ENCODE results near the gene ITK.

ITK gene

DNA sequence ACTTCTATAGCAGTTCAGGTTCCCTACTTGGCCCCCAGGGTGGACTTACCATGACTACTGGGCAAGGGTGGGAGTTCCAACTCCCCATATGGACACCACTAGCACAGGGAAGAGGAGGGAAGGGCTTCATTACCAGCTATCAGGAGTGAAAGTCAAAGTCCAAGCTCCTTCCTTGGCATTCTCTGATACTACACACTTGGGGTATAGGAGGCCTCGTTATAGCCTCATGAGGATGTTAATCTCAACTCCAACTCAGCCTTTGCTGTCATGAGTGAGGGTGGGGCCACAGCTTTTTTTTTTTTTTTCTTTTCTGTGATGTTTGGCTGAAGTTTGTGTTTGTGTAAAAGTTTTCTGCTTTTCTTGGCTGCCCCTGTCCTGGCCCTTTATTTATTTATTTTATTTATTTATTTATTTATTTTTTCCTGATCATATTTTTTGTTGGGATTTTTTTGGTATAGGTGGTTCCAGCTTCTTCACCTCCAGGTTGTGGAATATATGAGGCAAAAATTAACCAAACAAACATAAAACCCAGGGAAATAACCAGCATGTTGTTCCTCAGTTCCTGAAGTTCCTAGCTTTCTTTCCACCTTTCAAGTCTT is 23.2 kb upstream of the ITK start:
- no peak overlapping the region for H3K4me3 ChIP-seq (ENCODE audit: low read length in 2 of 2)
- no peak overlapping the region for H3K9ac ChIP-seq (ENCODE audit: low read length in 2 of 2)
- no peaks in the 10 kb centered on the region for H3K36me3 ChIP-seq (ENCODE audit: control insufficient read depth in 2 of 2, insufficient read depth in 2 of 2, low read length in 2 of 2)
- no peaks in the 10 kb centered on the region for H3K4me1 ChIP-seq (ENCODE audit: control insufficient read depth, insufficient read depth, low read length)
- no peak overlapping the region for H3K27ac ChIP-seq (ENCODE audit: low read length)
- H3K9me3 ChIP-seq (ENCODE audit: control insufficient read depth in 2 of 2, low read length in 2 of 2), result no peaks in the 10 kb centered on the region
- no peaks in the 10 kb centered on the region for H3K27me3 ChIP-seq (ENCODE audit: control insufficient read depth in 1 of 2, insufficient read depth in 2 of 2, low read length in 2 of 2)

DNA sequence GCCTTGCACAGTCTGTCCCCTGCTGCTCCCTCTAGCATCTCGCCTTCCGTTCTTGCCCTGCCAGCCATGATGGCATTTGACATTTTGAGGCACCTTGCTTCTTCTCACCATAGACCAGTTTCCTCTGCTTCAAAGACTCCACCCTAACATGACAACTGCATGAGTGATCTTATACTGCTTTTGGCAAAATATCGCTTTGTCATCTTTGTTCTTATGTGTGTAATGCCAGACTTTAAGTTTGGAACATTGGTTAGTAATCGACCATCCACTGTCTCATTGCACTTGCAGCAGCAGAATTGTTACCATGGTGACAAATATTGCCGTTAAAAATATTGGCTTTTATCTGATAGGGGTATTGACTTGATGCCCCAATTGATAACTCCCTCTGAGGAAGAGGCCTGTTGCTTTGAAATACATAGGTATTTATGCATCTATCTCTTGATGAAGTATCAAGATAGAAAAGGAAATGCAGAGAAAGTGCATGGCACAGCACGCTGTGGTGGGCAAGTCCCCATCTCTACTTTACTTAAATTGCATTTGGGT is 21.4 kb upstream of the ITK start:
- Histone ChIP-seq H3K4me1 (ENCODE audit: control insufficient read depth, insufficient read depth, low read length) (no peaks in the 10 kb centered on the region), H3K9ac (ENCODE audit: low read length in 2 of 2) (no peak overlapping the region), H3K36me3 (ENCODE audit: control insufficient read depth in 2 of 2, insufficient read depth in 2 of 2, low read length in 2 of 2) (no peaks in the 10 kb centered on the region), H3K27ac (ENCODE audit: low read length) (no peak overlapping the region), H3K27me3 (ENCODE audit: control insufficient read depth in 1 of 2, insufficient read depth in 2 of 2, low read length in 2 of 2) (no peaks in the 10 kb centered on the region), H3K9me3 (ENCODE audit: control insufficient read depth in 2 of 2, low read length in 2 of 2) (no peaks in the 10 kb centered on the region), H3K4me3 (ENCODE audit: low read length in 2 of 2) (no peak overlapping the region)

DNA sequence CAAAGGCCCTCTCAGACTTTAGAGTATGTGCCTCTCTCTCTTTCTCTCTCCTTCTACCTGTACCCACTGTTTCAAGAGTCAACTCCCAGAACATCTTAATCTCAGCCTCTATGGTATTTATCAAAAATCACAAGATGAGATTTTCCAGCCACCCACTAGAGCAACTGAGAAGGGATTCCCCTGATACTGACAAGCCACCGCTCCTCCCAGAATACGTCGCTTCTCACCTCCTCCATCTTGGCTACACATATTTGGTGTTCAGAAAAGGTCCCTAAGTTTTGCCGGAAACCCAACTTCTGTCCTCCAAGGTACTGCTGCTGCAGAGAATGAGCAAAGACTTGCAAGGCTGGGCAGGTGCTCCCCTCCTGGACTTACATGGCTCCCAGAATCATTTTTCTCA is 20.6 kb upstream of the ITK start:
- Histone ChIP-seq H3K4me1 (ENCODE audit: control insufficient read depth, insufficient read depth, low read length) (no peaks in the 10 kb centered on the region), H3K9me3 (ENCODE audit: control insufficient read depth in 2 of 2, low read length in 2 of 2) (no peaks in the 10 kb centered on the region), H3K4me3 (ENCODE audit: low read length in 2 of 2) (no peak overlapping the region)

DNA sequence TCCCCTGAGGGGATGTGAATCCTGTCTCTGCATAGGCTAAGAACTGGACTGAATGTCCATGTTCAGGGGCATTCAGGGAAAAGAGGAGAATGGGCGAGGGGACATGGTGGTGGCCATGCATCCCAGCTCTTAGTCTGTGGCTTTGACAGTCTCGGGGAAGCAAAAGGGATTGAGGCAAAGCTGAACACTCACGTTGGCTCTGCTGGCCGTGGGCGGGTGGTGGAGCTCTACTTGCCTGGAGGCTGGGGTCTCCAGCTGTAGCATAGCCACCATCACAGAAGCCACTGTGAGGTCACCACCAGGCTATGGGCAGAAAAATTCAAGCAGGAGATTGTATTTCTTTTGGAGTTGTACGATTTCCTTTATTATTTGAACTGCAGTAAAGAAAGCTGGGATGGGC is 18.6 kb upstream of the ITK start:
- no peak overlapping the region for H3K9ac ChIP-seq (ENCODE audit: low read length in 2 of 2)
- no peaks in the 10 kb centered on the region for H3K27me3 ChIP-seq (ENCODE audit: control insufficient read depth in 1 of 2, insufficient read depth in 2 of 2, low read length in 2 of 2)
- H3K36me3 ChIP-seq (ENCODE audit: control insufficient read depth in 2 of 2, insufficient read depth in 2 of 2, low read length in 2 of 2), result no peaks in the 10 kb centered on the region
- H3K9me3 ChIP-seq (ENCODE audit: control insufficient read depth in 2 of 2, low read length in 2 of 2), result no peaks in the 10 kb centered on the region
- no peaks in the 10 kb centered on the region for H3K4me1 ChIP-seq (ENCODE audit: control insufficient read depth, insufficient read depth, low read length)
- H3K27ac ChIP-seq (ENCODE audit: low read length), result no peak overlapping the region
- H3K4me3 ChIP-seq (ENCODE audit: low read length in 2 of 2), result no peak overlapping the region

More for the DNA sequence above, 20.6 kb upstream of the ITK start:
- Histone ChIP-seq H3K27me3 (ENCODE audit: control insufficient read depth in 1 of 2, insufficient read depth in 2 of 2, low read length in 2 of 2) (no peaks in the 10 kb centered on the region), H3K9ac (ENCODE audit: low read length in 2 of 2) (no peak overlapping the region), H3K27ac (ENCODE audit: low read length) (no peak overlapping the region), H3K36me3 (ENCODE audit: control insufficient read depth in 2 of 2, insufficient read depth in 2 of 2, low read length in 2 of 2) (no peaks in the 10 kb centered on the region)

DNA sequence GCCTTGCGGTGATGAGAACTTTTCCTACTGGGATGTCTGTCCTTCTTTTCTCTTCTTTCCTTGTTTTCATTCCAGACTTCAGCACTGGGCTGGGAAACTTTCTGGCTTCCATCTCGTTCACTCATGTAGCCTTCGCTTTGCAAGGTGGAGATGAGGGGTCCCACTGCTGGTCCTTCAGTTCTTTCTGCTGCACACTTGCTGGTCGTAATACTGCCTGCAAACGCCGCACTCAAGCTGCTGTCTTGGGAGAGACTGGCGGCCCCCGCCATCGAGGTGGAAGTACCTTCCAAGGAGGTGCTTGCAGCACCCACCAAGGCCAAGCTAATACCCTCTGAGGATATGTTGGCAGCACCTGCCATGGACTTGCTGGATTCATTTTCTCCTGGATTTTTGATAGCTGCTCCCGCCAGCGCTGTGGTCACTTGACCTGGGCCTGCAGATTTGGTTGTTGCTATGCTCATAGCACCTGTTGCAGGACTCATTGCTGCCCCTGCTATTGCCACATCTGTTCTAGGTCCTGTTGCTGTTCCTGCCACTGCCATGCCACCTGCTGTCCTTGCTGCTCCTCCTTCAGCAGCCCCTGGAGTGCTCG is 17.6 kb upstream of the ITK start:
- no peaks in the 10 kb centered on the region for H3K36me3 ChIP-seq (ENCODE audit: control insufficient read depth in 2 of 2, insufficient read depth in 2 of 2, low read length in 2 of 2)
- H3K4me3 ChIP-seq (ENCODE audit: low read length in 2 of 2), result no peak overlapping the region
- no peaks in the 10 kb centered on the region for H3K4me1 ChIP-seq (ENCODE audit: control insufficient read depth, insufficient read depth, low read length)
- no peaks in the 10 kb centered on the region for H3K27me3 ChIP-seq (ENCODE audit: control insufficient read depth in 1 of 2, insufficient read depth in 2 of 2, low read length in 2 of 2)
- H3K9me3 ChIP-seq (ENCODE audit: control insufficient read depth in 2 of 2, low read length in 2 of 2), result no peaks in the 10 kb centered on the region
- H3K9ac ChIP-seq (ENCODE audit: low read length in 2 of 2), result no peak overlapping the region
- no peak overlapping the region for H3K27ac ChIP-seq (ENCODE audit: low read length)

DNA sequence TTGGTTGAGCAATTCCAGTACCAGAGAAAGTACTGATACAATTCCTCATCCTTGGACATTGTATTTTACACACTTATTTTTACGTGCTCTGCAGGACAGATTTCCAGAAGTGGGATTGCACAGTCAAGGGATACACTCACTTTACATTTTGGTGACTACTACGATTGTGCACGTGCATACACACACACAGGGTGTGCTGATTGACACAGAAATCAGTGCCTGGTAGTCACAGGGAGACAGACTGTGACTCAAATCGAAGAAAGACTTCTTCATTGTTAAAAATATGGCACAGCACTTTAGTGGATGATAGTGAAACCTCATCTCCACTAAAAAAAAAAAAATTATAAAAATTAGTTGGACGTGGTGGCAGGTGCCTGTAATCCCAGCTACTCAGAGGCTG is 16.1 kb upstream of the ITK start:
- H3K9ac ChIP-seq (ENCODE audit: low read length in 2 of 2), result no peak overlapping the region
- no peak overlapping the region for H3K4me3 ChIP-seq (ENCODE audit: low read length in 2 of 2)
- H3K4me1 ChIP-seq (ENCODE audit: control insufficient read depth, insufficient read depth, low read length), result no peaks in the 10 kb centered on the region
- no peaks in the 10 kb centered on the region for H3K27me3 ChIP-seq (ENCODE audit: control insufficient read depth in 1 of 2, insufficient read depth in 2 of 2, low read length in 2 of 2)
- no peak overlapping the region for H3K27ac ChIP-seq (ENCODE audit: low read length)
- H3K36me3 ChIP-seq (ENCODE audit: control insufficient read depth in 2 of 2, insufficient read depth in 2 of 2, low read length in 2 of 2), result no peaks in the 10 kb centered on the region
- no peaks in the 10 kb centered on the region for H3K9me3 ChIP-seq (ENCODE audit: control insufficient read depth in 2 of 2, low read length in 2 of 2)

DNA sequence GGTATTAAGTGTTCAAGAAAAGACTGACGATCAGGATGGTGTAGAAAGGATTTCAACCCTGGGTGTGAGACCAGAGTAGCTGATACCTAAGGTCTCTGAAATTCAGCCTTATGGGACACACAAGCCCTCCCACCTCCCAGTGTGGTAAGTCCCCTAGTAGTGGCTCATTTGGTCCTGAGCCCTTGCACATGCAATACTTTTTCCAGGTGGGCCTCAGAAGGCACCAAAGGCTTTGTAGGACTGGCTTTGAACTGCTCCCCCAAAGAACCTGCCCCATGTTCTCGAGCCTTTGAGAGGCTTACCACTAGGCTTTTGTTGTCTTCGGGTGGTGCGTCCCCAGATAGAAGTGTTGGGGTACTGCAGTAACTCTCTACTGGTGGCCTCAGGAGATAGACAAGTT is 15.4 kb upstream of the ITK start:
- no peak overlapping the region for H3K9ac ChIP-seq (ENCODE audit: low read length in 2 of 2)
- no peak overlapping the region for H3K27ac ChIP-seq (ENCODE audit: low read length)
- H3K4me3 ChIP-seq (ENCODE audit: low read length in 2 of 2), result no peak overlapping the region
- no peaks in the 10 kb centered on the region for H3K36me3 ChIP-seq (ENCODE audit: control insufficient read depth in 2 of 2, insufficient read depth in 2 of 2, low read length in 2 of 2)
- no peaks in the 10 kb centered on the region for H3K27me3 ChIP-seq (ENCODE audit: control insufficient read depth in 1 of 2, insufficient read depth in 2 of 2, low read length in 2 of 2)
- no peaks in the 10 kb centered on the region for H3K9me3 ChIP-seq (ENCODE audit: control insufficient read depth in 2 of 2, low read length in 2 of 2)
- no peaks in the 10 kb centered on the region for H3K4me1 ChIP-seq (ENCODE audit: control insufficient read depth, insufficient read depth, low read length)

DNA sequence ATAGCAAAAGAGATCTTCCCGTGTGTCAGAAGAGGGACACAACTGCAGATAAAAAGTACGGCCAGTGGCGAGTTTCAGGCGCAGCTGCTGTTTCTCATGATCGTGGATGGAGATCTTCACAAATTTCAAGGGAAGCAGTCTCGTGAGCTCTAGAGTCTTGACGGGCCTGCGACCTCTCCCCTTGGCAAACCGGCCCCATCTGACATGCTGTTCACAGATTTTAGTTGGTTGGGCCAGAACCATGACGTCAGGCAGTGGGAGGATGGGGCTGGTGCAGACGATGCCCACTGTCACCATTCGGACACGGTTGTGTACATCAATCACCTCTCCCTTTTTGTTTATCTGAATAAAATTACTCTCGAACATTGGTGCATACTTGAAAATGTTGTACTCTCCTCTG is 15.0 kb upstream of the ITK start:
- H3K4me3 ChIP-seq (ENCODE audit: low read length in 2 of 2), result no peak overlapping the region
- H3K27ac ChIP-seq (ENCODE audit: low read length), result no peak overlapping the region
- H3K9ac ChIP-seq (ENCODE audit: low read length in 2 of 2), result no peak overlapping the region
- no peaks in the 10 kb centered on the region for H3K27me3 ChIP-seq (ENCODE audit: control insufficient read depth in 1 of 2, insufficient read depth in 2 of 2, low read length in 2 of 2)
- H3K36me3 ChIP-seq (ENCODE audit: control insufficient read depth in 2 of 2, insufficient read depth in 2 of 2, low read length in 2 of 2), result no peaks in the 10 kb centered on the region
- H3K4me1 ChIP-seq (ENCODE audit: control insufficient read depth, insufficient read depth, low read length), result no peaks in the 10 kb centered on the region
- H3K9me3 ChIP-seq (ENCODE audit: control insufficient read depth in 2 of 2, low read length in 2 of 2), result no peaks in the 10 kb centered on the region

DNA sequence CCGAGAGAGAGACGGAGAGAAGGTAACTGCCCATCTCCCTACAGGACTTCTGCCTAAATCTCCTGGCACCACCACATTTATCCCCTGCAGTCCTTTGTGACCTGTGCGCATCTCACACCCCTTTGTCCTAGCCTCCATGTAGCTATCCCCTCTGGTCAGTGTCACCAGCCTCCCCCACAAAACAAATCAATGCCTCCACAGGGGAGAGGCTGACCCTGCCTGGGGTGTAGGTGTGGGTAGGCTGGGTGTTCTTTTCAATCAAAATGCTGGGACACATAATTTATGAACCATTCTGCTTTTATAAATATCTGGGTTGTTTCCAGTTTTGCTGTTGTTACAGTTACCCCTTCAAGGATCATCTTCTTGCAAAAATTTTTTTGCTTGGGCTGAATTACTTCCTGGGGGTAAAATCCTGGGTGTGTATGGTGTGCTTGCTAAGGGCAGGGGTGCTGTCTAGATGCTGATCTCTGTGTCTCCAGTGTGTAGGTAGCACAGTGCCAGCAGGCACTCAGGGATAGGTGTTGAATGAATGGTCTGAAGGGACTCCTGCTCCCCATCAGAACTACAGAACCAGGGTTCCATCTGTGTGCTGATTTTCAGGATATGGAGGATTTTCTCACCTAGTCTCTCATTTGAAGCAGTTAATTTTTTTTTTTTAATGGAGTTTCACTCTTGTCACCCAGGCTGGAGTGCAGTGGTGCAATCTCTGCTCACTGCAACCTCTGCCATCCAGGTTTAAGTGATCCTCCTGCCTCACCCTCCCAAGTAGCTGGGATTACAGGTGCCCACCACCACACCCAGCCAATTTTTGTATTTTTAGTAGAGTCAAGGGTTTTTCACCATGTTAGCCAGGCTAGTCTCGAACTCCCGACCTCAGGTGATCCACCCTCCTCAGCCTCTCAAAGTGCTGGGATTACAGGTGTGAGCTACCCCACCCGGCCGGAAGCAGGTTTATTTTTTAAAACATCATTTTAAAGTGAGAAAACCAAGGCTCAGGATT is 14.1 kb upstream of the ITK start, which contains the start of gene GARIN3:
Gene GARIN3, minus strand, starts transcription at position 51 of the 1,000 bp plus-strand sequence. CDS start 96 bp downstream, outside the sequence.
- Histone ChIP-seq H3K9ac (ENCODE audit: low read length in 2 of 2) (no peak within 1 kb of the TSS), H3K4me1 (ENCODE audit: control insufficient read depth, insufficient read depth, low read length) (no peaks in the 10 kb centered on the region), H3K36me3 (ENCODE audit: control insufficient read depth in 2 of 2, insufficient read depth in 2 of 2, low read length in 2 of 2) (no peaks in the 10 kb centered on the region), H3K27ac (ENCODE audit: low read length) (no peak within 1 kb of the TSS), H3K27me3 (ENCODE audit: control insufficient read depth in 1 of 2, insufficient read depth in 2 of 2, low read length in 2 of 2) (no peaks in the 10 kb centered on the region), H3K9me3 (ENCODE audit: control insufficient read depth in 2 of 2, low read length in 2 of 2) (no peaks in the 10 kb centered on the region), H3K4me3 (ENCODE audit: low read length in 2 of 2) (no peak within 1 kb of the TSS)

DNA sequence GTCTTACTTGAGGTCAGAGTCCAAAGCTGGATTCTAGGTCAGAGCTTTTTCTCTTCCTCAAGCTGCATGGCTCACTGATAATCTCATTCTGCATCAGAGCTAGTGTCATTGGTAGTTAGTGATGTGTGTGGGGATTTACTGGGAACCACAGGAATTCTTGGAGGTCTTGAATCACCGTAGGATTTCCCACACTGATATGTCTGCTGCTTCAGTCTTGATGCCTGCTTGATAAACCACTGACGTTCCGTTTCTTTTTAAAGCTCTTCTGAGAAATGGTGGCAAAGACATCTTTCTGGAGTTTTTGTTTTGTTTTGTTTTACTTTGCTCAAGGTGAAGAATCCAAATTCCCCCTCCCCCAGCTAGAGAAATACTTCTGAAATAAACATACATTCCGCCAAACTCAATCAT is 13.4 kb upstream of the ITK start:
- Histone ChIP-seq H3K9ac (ENCODE audit: low read length in 2 of 2) (no peak overlapping the region), H3K27ac (ENCODE audit: low read length) (no peak overlapping the region), H3K9me3 (ENCODE audit: control insufficient read depth in 2 of 2, low read length in 2 of 2) (no peaks in the 10 kb centered on the region), H3K27me3 (ENCODE audit: control insufficient read depth in 1 of 2, insufficient read depth in 2 of 2, low read length in 2 of 2) (no peaks in the 10 kb centered on the region), H3K4me3 (ENCODE audit: low read length in 2 of 2) (no peak overlapping the region), H3K4me1 (ENCODE audit: control insufficient read depth, insufficient read depth, low read length) (no peaks in the 10 kb centered on the region), H3K36me3 (ENCODE audit: control insufficient read depth in 2 of 2, insufficient read depth in 2 of 2, low read length in 2 of 2) (no peaks in the 10 kb centered on the region)
